Esophagus muscularis mucosa (tissue), 4 donors: ENCODE measurements around the gene COL5A1. TPM values are rescaled to one million over a fixed set of nuclear protein-coding genes. Genes with fewer than 3 reads are reported as not detected.
A peak's percentile ranks its signal among the peaks of the same experiment; 100 is the strongest.

Experiments
- DNase-seq: peaks from one replicate; pipeline ENCODE4 v3.0.0-alpha.2; 2017; ENCODE audit errors: extremely low spot score
- H3K27ac ChIP-seq, 4 donors: fragments of 200-600 bp; sonication (generic); replicated peaks in 1 of 4; 1 replicate in 3 of 4; 2 replicates in 1 of 4; pipeline ENCODE4 v1.5.1; 2016 to 2019; ENCODE audit warnings: mild to moderate bottlenecking in 1 of 4
- H3K27me3 ChIP-seq, 4 donors: fragments of 200-600 bp; sonication (generic); one replicate each; pipeline versions ENCODE4 v1.5.1 to v1.6.0; 2016 to 2019
- H3K36me3 ChIP-seq, 4 donors: fragments of 200-600 bp; sonication (generic); one replicate each; pipeline ENCODE4 v1.5.1; 2016 to 2019
- H3K4me1 ChIP-seq, 4 donors: fragments of 200-600 bp; sonication (generic); one replicate each; pipeline ENCODE4 v1.5.1; 2016 to 2019
- H3K4me3 ChIP-seq, 4 donors: fragments of 200-600 bp; sonication (generic); 1 replicate in 2 of 4; 2 replicates in 2 of 4; pipeline ENCODE4 v1.5.1; 2016 to 2019; ENCODE audit warnings: mild to moderate bottlenecking in 4 of 4, moderate library complexity in 1 of 4
- H3K9me3 ChIP-seq, 4 donors: fragments of 200-600 bp; sonication (generic); 1 replicate in 3 of 4; 2 replicates in 1 of 4; pipeline ENCODE4 v1.5.1; 2016 to 2019
- CTCF ChIP-seq, 3 experiments: fragments of 200-600 bp in 2 of 3; fragments of 450-650 bp in 1 of 3; sonication (generic) in 2 of 3; IDR thresholded peaks; one replicate each; pipeline ENCODE4 v1.5.1; 2017 to 2019; ENCODE audit warnings: antibody characterized with exemption in 3 of 3, mild to moderate bottlenecking in 2 of 3, moderate library complexity in 1 of 3
- EP300 ChIP-seq: sonication (generic); formaldehyde crosslinking; IDR thresholded peaks from one replicate; pipeline ENCODE4 v1.6.1; 2017; ENCODE audit warnings: antibody characterized with exemption
- POLR2A ChIP-seq: fragments of 450-650 bp; IDR thresholded peaks from one replicate; pipeline ENCODE4 v1.6.1; 2017; ENCODE audit warnings: antibody characterized with exemption, moderate library complexity, mild to moderate bottlenecking, low read depth
- POLR2AphosphoS5 ChIP-seq, 2 donors: sonication (generic); formaldehyde crosslinking; IDR thresholded peaks; one replicate each; pipeline ENCODE4 v1.6.1; 2017; ENCODE audit warnings: antibody characterized with exemption in 2 of 2
- WGBS: methylation state at CpG from one replicate; pipeline ENCODE4 v1.1.5; 2018; 5-methylcytosine and 5-hydroxymethylcytosine counted together
- intact Hi-C: fragments of 100-400 bp; cut with DNase I; formaldehyde crosslinking; loops from one replicate; pipeline ENCODE4 v1.15.1; 2023
- total RNA-seq, 4 donors: library from RNA; depleted of rRNA; stranded (reverse); fragments of >200 nt; gene quantifications; one replicate each; pipeline versions ENCODE4 v1.1.0 to v1.2.1, GENCODE V29; 2016

Gene COL5A1
- total RNA-seq, 4 donors from 2014 or later: 36.0 to 89.5 (median 56.4) TPM

- H3K27me3 ChIP-seq: no peaks in the 10 kb centered on the region
- no peaks in the 10 kb centered on the region for H3K9me3 ChIP-seq
- TF ChIP-seq POLR2AphosphoS5 (IDR thresholded peaks at IDR 0.05) (no peak), CTCF (IDR thresholded peaks at IDR 0.05) (no peak), POLR2A (no peak), EP300 (no peak)
- H3K27ac ChIP-seq: no peak overlapping the region
- 66% methylated on average over 8 of the region's 8 CpGs for WGBS
- no peak overlapping the region for H3K4me3 ChIP-seq
- peaks cover 0 to 8% (median 0%) of the 10 kb centered on the region in 4 donors for H3K4me1 ChIP-seq
- DNase-seq: no peak
- H3K36me3 ChIP-seq: peaks cover 9 to 84% (median 41%) of the 10 kb centered on the region in 4 donors
- intact Hi-C loops: no loop called here
Measured at GRCh38 chr9:134766587-134766986, 125.0 kb downstream of the COL5A1 start.

- H3K9me3 ChIP-seq: no peaks in the 10 kb centered on the region
- TF ChIP-seq EP300: no peak
- TF ChIP-seq CTCF (IDR thresholded peaks at IDR 0.05): no peak
- TF ChIP-seq POLR2A: no peak
- TF ChIP-seq POLR2AphosphoS5 (IDR thresholded peaks at IDR 0.05): no peak
- H3K36me3 ChIP-seq: peaks cover 15 to 84% (median 43%) of the 10 kb centered on the region in 4 donors
- no peak for DNase-seq
- H3K4me3 ChIP-seq: no peak overlapping the region
- H3K27me3 ChIP-seq: no peaks in the 10 kb centered on the region
- peaks cover 0 to 8% (median under 1%) of the 10 kb centered on the region in 4 donors for H3K4me1 ChIP-seq
- intact Hi-C loops: no loop called here
- peak overlapping the region in 3 of 4 donors; percentile 23 to 37 (median 31) for H3K27ac ChIP-seq
- 71% methylated on average over 12 of the region's 13 CpGs for WGBS
Measured at GRCh38 chr9:134768332-134768708, 126.7 kb downstream of the COL5A1 start.

GRCh38 chr9:134768709-134769351 lies 127.2 kb downstream of the COL5A1 start:
- intact Hi-C loops: no loop called here
- no peak for TF ChIP-seq POLR2AphosphoS5 (IDR thresholded peaks at IDR 0.05)
- no peak for TF ChIP-seq POLR2A
- TF ChIP-seq CTCF (IDR thresholded peaks at IDR 0.05): no peak
- TF ChIP-seq EP300: no peak
- no peak for DNase-seq
- H3K9me3 ChIP-seq: no peaks in the 10 kb centered on the region
- peaks cover 13 to 84% (median 42%) of the 10 kb centered on the region in 4 donors for H3K36me3 ChIP-seq
- no peaks in the 10 kb centered on the region for H3K27me3 ChIP-seq
- peaks cover 0 to 8% (median 2%) of the 10 kb centered on the region in 4 donors for H3K4me1 ChIP-seq
- H3K27ac ChIP-seq: peak overlapping the region in 2 of 4 donors; percentile 23 to 31
- H3K4me3 ChIP-seq: no peak overlapping the region
- 64% methylated on average over 23 of the region's 23 CpGs for WGBS

- WGBS: 76% methylated on average over 22 of the region's 34 CpGs
- no peak for DNase-seq
- intact Hi-C loops: no loop called here
- no peak for TF ChIP-seq POLR2AphosphoS5 (IDR thresholded peaks at IDR 0.05)
- TF ChIP-seq POLR2A: no peak
- no peak overlapping the region for H3K27ac ChIP-seq
- no peaks in the 10 kb centered on the region for H3K9me3 ChIP-seq
- H3K27me3 ChIP-seq: no peaks in the 10 kb centered on the region
- H3K4me3 ChIP-seq: no peak overlapping the region
- peaks cover 9 to 86% (median 35%) of the 10 kb centered on the region in 4 donors for H3K36me3 ChIP-seq
- H3K4me1 ChIP-seq: peaks cover 3 to 25% (median 21%) of the 10 kb centered on the region in 4 donors
Measured at GRCh38 chr9:134770972-134771971, 129.7 kb downstream of the COL5A1 start.

- Histone ChIP-seq H3K36me3 (peaks cover 9 to 76% (median 27%) of the 10 kb centered on the region in 4 donors), H3K4me1 (peaks cover 3 to 36% (median 31%) of the 10 kb centered on the region in 4 donors), H3K4me3 (no peak overlapping the region), H3K27ac (no peak overlapping the region), H3K27me3 (no peaks in the 10 kb centered on the region), H3K9me3 (no peaks in the 10 kb centered on the region)
- DNase-seq: no peak
- WGBS: 96% methylated on average over 5 of the region's 12 CpGs
- intact Hi-C loops: no loop called here
- TF ChIP-seq POLR2A (no peak), CTCF (IDR thresholded peaks at IDR 0.05) (no peak), EP300 (no peak), POLR2AphosphoS5 (IDR thresholded peaks at IDR 0.05) (no peak)
Measured at GRCh38 chr9:134772331-134772730, 130.7 kb downstream of the COL5A1 start.
